ENCODE measurements around the gene XRCC5.

- TF ChIP-seq SNAI2 (CRISPR knock-in tag; IDR thresholded peaks at IDR 0.05) (no peak), ZFP30 (CRISPR knock-in tag; IDR thresholded peaks at IDR 0.05) (no peak)
These were observed 39.0 kb upstream of the XRCC5 start for GRCh38 chr2:216070195-216070594.
